SK-N-DZ (cell line): ENCODE results near the gene APOA4.
A peak's percentile ranks its signal among the peaks of the same experiment; 100 is the strongest.
"Not testable (repeated sequence)": the region's sequence is repeated elsewhere in the genome, so short reads cannot be mapped to it uniquely, and the experiment has no call there.

ENCODE experiments used
- DNase-seq: peaks from one replicate; pipeline ENCODE4 v3.0.0-alpha.2; 2015; ENCODE audit warnings: low spot score

APOA4 gene

GRCh38 chr11:116804001-116804400 lies 19.1 kb downstream of the APOA4 start:
- no peak for DNase-seq

- DNase-seq = not testable (repeated sequence)
These were observed 21.4 kb downstream of the APOA4 start for GRCh38 chr11:116801662-116802061.

DNA sequence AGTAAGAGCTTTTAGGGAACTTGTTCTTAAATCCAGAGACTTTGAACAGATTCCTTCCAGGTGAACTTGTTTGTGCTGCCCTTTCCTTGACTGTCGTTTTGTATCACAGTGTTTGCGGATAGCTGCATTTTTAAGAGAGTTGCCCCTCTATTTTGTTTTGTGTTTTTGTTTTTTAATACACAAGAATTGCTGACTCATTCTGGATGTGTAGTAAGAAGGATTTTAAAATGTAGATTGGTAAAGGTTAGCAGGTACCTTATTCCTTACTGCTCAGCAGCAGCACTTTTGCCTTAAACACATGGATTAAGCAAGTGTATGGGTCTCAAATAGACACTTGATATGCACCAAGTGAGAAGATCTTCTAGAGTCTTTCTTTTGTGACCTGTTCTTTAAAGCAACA lies 22.5 kb downstream of the APOA4 start:
- DNase-seq = no peak

DNA sequence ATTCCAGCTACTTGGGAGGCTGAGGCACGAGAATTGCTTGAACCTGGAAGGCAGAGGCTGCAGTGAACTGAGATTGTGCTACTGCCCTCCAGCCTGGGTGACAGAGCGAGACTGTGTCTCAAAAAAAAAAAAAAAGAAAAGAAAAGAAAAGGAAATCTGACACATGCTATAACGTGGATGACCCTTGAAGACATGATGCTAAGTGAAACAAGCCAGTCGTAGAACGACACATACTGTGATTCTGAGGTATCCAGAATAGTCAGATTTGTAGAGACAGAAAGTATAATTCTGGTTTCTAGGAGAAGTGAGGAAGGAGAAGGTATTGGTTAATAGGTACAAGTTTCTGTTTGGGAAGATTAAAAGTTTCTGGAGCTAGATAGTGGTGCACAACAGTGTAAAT lies 24.7 kb downstream of the APOA4 start:
- no peak for DNase-seq

- DNase-seq = no peak
These were observed 25.3 kb downstream of the APOA4 start for GRCh38 chr11:116797816-116798215.

GRCh38 chr11:116796548-116796947 lies 26.6 kb downstream of the APOA4 start:
- no peak for DNase-seq

DNA sequence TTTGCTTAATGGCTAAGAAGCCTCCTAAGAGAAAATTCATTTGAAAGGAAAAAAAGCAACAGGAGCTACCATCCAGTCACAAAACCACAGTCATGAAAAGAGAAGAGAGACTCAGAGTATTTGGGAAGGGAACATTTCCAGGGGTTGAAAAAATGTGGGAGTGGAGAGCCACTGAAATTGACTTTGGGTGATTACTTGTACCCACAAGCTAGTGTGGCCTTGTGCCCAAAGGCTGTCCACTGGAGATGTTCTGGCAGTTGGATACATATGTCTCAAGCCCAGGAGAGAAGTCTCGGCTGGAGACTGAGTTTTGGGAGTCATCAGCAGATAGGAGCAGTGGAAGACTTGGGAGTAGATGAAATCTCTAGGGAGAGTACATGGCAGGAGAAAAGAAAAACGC lies 28.3 kb downstream of the APOA4 start:
- no peak for DNase-seq

GRCh38 chr11:116793772-116794097 lies 29.4 kb downstream of the APOA4 start:
- DNase-seq = peak; percentile 43

DNA sequence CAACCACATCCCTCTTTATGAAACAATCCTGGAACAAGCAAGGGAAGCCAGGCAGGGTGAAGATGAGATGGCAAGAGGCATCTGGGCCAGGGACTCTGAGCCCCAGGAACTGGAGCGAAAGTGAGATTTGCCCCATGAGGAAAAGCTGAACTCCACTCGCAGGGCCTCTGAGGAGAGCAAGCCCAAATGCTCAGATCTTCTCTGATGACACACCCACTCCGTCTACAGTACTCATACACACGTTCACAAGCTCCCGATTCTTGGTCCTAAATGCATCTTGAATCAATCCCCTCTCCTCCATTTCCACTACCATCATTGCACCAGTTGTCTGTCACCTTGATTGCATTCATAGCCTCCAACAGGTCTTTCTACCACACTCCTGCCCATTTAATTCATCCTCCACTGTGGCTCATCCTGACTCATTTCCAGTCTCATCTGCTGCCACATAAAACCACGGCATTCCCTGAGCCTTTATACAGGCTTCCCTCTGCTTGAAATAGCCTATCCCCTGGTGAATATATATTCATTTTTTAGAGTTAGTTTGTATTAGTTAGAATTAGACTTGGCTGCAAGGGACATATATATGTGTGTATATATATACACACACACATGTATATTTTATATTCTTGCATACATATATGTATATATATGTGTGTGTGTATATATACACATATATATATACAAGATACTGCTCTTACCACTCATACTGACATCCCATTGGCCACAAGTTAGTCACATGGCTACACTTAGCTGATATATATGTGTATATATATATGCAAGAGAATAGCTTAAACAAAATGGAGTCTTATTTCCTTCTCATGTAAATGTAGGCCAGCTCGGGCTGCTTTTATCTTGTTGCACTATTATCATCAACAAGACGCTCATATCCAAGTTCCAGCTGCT lies 30.0 kb downstream of the APOA4 start:
- no peak for DNase-seq

DNA sequence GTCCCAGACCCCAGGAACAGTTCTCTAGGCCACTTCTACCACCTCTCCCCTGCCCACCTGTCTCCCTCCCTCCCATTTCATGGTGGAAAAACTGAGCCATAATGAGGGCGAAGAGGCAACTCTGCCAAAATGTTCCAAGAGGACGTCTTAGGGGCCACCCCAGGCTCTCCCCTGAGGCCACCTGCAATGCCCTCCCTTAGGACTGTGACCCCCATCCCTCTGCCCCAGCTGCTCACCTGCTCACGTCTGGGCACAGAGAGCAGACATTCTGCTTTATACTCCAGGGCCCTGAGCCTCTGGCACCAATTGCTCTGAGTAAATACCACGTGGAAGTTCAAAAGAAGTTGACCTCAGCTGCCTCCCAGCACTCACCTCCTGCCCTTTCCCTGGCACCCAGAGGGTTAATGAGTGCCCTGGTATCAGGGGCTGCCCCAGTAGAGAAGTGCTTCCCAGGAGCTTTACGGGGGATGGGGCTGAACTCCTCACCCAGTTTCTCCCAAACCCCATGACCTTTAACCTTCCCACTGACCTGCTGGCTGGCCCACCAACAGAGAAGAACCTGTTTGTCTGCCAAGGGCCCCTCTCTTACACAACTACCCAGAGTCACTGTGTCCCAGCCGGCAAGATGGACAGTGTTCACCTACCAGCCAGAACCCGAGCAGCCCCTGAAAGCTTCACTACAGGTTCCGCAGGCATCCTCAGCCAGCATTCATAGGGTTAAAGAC lies 30.8 kb downstream of the APOA4 start:
- DNase-seq = no peak

- no peak for DNase-seq
These were observed 31.3 kb downstream of the APOA4 start, which contains the start of gene APOA5 for GRCh38 chr11:116791813-116792143. APOA5 (minus strand) TSS chr11:116791879; CDS start chr11:116791860, 19 bp downstream.

- DNase-seq = peak; percentile 61
These were observed 31.9 kb downstream of the APOA4 start for GRCh38 chr11:116791002-116791812.

- DNase-seq = no peak
These were observed 32.7 kb downstream of the APOA4 start for GRCh38 chr11:116790167-116791001.

DNA sequence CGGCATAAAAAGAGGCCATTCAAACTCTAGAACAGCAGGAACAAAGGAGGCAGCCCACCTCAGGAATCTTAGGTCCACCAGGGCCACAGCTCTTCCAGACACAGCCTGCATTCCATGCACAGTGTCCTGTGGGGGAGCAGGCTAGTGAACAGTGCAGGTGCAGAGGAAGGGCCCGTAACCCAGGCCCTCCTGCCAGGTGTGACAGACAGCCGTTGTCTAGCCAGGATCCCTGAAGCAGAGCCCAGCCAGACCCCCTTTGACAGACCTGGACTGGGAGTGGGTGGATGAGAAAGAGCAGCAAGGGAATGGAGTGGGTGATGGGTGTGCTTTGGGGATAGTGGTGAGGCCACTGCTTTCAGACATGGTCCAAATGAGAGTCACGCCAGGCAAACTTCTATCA lies 34.1 kb downstream of the APOA4 start:
- no peak for DNase-seq

- no peak for DNase-seq
These were observed 34.6 kb downstream of the APOA4 start for GRCh38 chr11:116788534-116788933.

DNA sequence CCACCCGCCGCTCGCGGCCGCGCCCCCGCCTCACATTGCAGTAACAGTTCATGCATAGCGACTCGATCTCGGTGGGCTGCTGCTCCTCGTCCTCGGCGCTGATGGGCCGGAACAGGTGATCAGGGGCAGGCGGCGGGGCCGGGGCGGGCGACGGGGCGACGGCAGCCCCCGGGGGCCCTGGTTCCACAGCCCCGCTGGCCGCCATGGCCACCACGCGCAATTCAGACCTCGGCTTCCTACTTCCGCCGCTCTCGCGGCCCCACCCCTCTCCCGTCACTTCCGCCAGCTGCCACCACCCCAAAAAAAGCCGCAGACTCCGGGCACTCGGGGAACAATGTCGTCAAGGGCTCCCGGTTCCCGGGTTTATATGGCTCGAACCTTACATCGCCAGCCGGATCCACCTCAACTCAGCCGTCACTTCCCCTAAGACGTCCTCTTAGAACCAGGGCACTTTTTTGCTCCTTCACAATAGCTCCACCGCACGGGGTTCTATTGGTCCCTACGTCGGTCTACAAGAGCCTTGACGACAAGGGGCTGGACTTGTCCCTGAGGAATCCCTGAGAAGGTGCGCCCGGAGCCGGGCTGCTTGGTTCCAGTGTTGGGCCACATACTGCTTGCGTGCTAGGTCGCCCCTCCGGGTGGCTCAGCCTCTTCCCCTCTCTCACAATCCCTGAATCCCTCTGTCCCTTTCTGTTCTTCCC lies 35.2 kb downstream of the APOA4 start, which contains the start of gene ZPR1:
Gene ZPR1, minus strand, starts transcription at position 238 of the 701 bp plus-strand sequence. Its CDS starts 33 bp downstream, at position 205.
- DNase-seq = peak; percentile 24

- no peak for DNase-seq
These were observed 35.7 kb downstream of the APOA4 start for GRCh38 chr11:116787436-116787785.

DNA sequence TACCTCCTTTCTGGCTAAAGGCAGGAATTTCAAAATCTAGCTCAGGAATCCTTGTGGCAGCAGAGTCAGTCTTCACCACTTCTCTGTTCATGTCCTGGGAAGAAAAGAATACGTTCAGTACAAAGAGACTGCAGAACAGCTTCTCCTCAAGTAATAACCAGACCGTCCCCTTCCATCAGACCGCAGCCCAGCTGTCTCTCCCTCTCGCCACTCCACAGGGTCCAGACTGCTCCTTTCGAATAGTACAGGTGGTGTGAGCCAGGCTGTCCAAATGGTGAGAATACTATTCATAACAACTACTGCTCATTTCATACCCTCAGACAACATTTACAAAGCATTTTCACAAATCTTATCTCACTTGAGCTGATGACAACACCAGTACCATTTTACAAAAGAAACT lies 36.1 kb downstream of the APOA4 start:
- DNase-seq = no peak

DNA sequence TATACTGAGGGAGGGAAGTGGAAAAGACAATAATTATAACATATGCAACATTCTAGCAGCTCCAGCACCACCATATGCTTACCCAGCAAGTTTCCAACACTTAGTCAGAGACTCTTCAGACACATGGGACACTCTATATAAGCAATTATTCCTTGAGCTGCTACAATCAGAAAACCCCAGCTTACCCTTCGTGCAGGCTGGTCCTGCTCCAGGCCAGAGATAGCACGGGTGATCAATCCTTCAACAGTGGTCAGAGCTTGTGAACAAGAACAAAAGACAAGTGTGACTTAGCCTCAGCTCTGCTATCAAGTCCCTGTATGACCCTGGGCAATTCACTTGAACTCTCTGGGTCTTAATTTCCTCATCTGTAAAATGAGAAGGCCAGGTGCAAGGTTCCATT lies 36.8 kb downstream of the APOA4 start:
- DNase-seq = no peak

DNA sequence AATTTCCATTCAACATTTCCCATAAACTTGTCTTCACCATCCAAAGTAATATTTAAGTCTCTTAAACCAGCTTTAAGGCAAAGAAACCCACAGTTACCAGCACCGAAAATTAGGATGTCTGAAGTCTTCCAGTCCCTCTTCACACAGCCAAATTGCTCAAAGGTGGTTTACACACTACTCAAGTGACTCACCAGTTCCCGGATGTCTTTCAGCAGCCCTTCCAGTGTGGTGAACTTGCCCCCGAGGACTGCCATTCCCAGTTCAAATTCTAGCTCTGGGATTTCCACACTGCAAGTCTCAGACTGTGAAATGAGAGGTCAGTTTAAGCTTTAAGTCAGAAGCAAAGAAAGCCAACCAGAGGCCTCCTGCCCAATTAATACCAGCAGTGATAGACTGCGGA lies 40.4 kb downstream of the APOA4 start:
- no peak for DNase-seq

GRCh38 chr11:116778556-116778955 lies 44.5 kb downstream of the APOA4 start:
- DNase-seq = no peak
